Upper lobe of left lung (tissue), 6 donors: ENCODE results near the gene PTGIS. TPM values are rescaled to one million over a fixed set of nuclear protein-coding genes. Genes with fewer than 3 reads are reported as not detected.

Experiments
- ATAC-seq, 2 donors: fragments of 200-7000 bp; cut with Tn5 transposase; one replicate each; pipeline ENCODE4 v1.9.1; 2022; ENCODE audit warnings: mild to moderate bottlenecking in 2 of 2, moderate library complexity in 2 of 2; ENCODE audit not compliant: low FRiP score in 2 of 2
- DNase-seq, 2 donors: peaks; one replicate each; pipeline ENCODE4 v3.0.0-alpha.2; 2019 to 2020
- H3K27ac ChIP-seq, 4 donors: fragments of 200-600 bp; sonication (generic); one replicate each; pipeline ENCODE4 v1.5.1; 2016 to 2019
- H3K27me3 ChIP-seq, 4 donors: fragments of 200-600 bp; sonication (generic); one replicate each; pipeline ENCODE4 v1.5.1; 2017 to 2019
- H3K36me3 ChIP-seq, 4 donors: fragments of 200-600 bp; sonication (generic); one replicate each; pipeline ENCODE4 v1.5.1; 2016 to 2019
- H3K4me1 ChIP-seq, 4 donors: fragments of 200-600 bp; sonication (generic); one replicate each; pipeline ENCODE4 v1.5.1; 2018 to 2019
- H3K4me3 ChIP-seq, 4 donors: fragments of 200-600 bp; sonication (generic); one replicate each; pipeline ENCODE4 v1.5.1; 2017 to 2019; ENCODE audit warnings: mild to moderate bottlenecking in 2 of 4, moderate library complexity in 1 of 4
- H3K9me3 ChIP-seq, 4 donors: fragments of 200-600 bp; sonication (generic); one replicate each; pipeline ENCODE4 v1.5.1; 2018 to 2019
- CTCF ChIP-seq, 6 experiments: fragments of 450-650 bp in 4 of 6; fragments of 200-600 bp in 2 of 6; sonication (generic) in 2 of 6; IDR thresholded peaks; one replicate each; pipeline ENCODE4 v1.5.1; 2016 to 2019; ENCODE audit warnings: antibody characterized with exemption in 6 of 6
- EP300 ChIP-seq, 4 donors: sonication (generic); formaldehyde crosslinking; IDR thresholded peaks; one replicate each; pipeline ENCODE4 v1.5.1; 2017; ENCODE audit warnings: antibody characterized with exemption in 4 of 4, control low read depth in 2 of 4
- POLR2A ChIP-seq, 4 donors: fragments of 450-650 bp; IDR thresholded peaks; one replicate each; pipeline ENCODE4 v1.5.1; 2016 to 2017; ENCODE audit warnings: antibody characterized with exemption in 4 of 4, mild to moderate bottlenecking in 2 of 4
- POLR2AphosphoS5 ChIP-seq, 2 donors: sonication (generic); formaldehyde crosslinking; IDR thresholded peaks; one replicate each; pipeline ENCODE4 v1.5.1; 2017; ENCODE audit warnings: antibody characterized with exemption in 2 of 2
- WGBS, 2 donors: methylation state at CpG; one replicate each; pipeline ENCODE4 v1.1.5; 2017 to 2018; 5-methylcytosine and 5-hydroxymethylcytosine counted together
- total RNA-seq, 6 donors: library from RNA; depleted of rRNA in 4 of 6; stranded (reverse); fragments of >200 nt in 4 of 6; gene quantifications; one replicate each; pipeline versions ENCODE4 v1.1.0 to v1.2.1, GENCODE V29; 2016 to 2021
- donor health status: DM: no; HTN: no; CAD: no; lungs with moderate emphysema.
- donor health status: DM: no; HTN: yes; CAD: no; lungs with severe emphysema.

PTGIS gene
- total RNA-seq, 6 donors from 2014 or later, result 8.2 to 71.4 (median 18.4) TPM

DNA sequence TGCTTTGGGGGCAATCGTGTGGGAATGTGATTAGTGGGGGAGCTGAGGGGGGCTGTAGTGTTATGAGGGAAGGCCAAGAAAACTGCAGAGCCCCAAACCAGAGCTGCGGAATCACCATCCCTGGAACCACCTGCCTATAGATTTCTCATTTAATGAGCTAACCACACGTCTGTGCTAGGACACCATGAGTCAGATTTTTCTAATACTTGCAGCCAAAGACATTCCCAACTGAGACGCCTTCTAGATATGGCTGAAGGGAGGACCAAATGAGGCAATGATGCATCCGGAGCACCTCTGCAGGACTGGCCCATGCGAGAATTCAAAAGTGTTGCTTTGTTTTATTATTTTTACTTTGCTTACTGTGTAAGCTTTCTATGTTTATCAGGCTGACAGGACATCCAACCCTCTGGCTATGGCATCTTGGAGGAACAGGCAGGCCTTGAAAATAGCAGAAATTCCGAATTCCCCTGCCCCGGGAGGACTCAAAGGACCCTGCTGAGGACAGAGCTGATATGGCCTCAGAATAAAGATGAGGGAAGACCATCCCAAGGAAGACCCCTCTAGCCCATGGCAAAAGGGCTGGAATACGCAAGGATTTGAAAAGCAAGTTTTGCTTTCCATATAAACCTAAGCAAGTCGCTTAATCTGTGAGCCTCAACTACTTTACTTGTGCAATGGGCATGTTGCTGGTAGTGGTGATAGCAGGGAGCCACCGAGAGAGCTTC, 3.1 kb upstream of the PTGIS start:
- Histone ChIP-seq H3K4me3 (no peak overlapping the region), H3K27me3 (peaks cover 0 to 19% (median 8%) of the 10 kb centered on the region in 4 donors), H3K4me1 (peaks cover 4 to 15% (median 5%) of the 10 kb centered on the region in 4 donors), H3K27ac (no peak overlapping the region), H3K36me3 (no peaks in the 10 kb centered on the region), H3K9me3 (no peaks in the 10 kb centered on the region)
- WGBS, 2 donors, result 79 to 83% methylated on average over 11 of the region's 11 CpGs
- no peak for TF ChIP-seq POLR2AphosphoS5 (IDR thresholded peaks at IDR 0.05)
- no peak for TF ChIP-seq CTCF (IDR thresholded peaks at IDR 0.05)
- no peak for TF ChIP-seq POLR2A (IDR thresholded peaks at IDR 0.05)
- no peak for TF ChIP-seq EP300 (IDR thresholded peaks at IDR 0.05)
- ATAC-seq (peak in 1 of 2 donors; percentile 30), DNase-seq (no peak)

DNA sequence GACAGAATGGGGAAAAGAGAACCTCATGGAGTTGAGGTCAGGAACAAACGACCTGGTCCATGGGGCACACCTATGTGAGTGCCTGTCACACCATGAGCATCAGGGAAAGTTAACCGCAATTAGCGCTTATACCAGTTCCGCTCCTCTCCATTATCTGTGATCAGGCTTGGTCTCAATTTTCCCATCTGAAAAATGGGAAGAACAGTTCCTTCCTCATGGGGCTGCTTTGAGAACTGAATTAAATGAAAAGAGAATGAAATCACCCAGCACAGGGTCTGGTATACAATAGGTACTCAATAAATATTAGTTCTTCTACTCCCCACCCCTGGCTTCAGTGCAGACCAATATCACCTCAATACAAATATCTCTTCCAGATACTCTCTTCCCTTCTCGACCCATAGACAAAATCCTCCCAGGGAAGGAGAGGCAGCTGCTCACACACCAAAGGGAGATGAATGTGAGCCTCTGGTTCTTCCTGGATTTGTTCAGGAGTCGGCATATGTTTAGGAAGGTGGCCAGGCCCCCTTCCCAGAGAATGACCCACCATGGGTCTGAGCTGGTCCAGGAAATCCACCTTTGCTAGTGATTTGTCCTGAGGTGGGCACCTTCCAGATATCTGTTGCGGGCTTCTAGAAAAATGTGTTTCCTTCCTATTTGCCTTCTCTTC, 2.4 kb upstream of the PTGIS start:
- Histone ChIP-seq H3K4me1 (peaks cover 4 to 15% (median 5%) of the 10 kb centered on the region in 4 donors), H3K36me3 (no peaks in the 10 kb centered on the region), H3K4me3 (no peak overlapping the region), H3K9me3 (no peaks in the 10 kb centered on the region), H3K27me3 (peaks cover 0 to 19% (median 8%) of the 10 kb centered on the region in 4 donors), H3K27ac (no peak overlapping the region)
- no peak for TF ChIP-seq EP300 (IDR thresholded peaks at IDR 0.05)
- TF ChIP-seq POLR2AphosphoS5 (IDR thresholded peaks at IDR 0.05), result no peak
- TF ChIP-seq CTCF (IDR thresholded peaks at IDR 0.05), result no peak
- no peak for TF ChIP-seq POLR2A (IDR thresholded peaks at IDR 0.05)
- ATAC-seq (no peak), DNase-seq (no peak)
- 84 to 88% methylated on average over 7 of the region's 7 CpGs for WGBS, 2 donors

- peak overlapping the region in 1 of 4 donors; percentile 16 for H3K27ac ChIP-seq
- TF ChIP-seq POLR2A (IDR thresholded peaks at IDR 0.05) (no peak), EP300 (IDR thresholded peaks at IDR 0.05) (no peak), CTCF (IDR thresholded peaks at IDR 0.05) (no peak), POLR2AphosphoS5 (IDR thresholded peaks at IDR 0.05) (no peak)
- no peaks in the 10 kb centered on the region for H3K9me3 ChIP-seq
- H3K27me3 ChIP-seq, result peaks cover 0 to 19% (median 8%) of the 10 kb centered on the region in 4 donors
- ATAC-seq, result no peak
- WGBS, 2 donors, result 75 to 79% methylated on average over 10 of the region's 10 CpGs
- DNase-seq, result no peak
- H3K4me1 ChIP-seq, result peaks cover 4 to 15% (median 5%) of the 10 kb centered on the region in 4 donors
- H3K36me3 ChIP-seq, result no peaks in the 10 kb centered on the region
- no peak overlapping the region for H3K4me3 ChIP-seq
Observed at GRCh38 chr20:49569411-49570115, 1.6 kb upstream of the PTGIS start.

GRCh38 chr20:49568278-49569151, 578 bp upstream of the PTGIS start:
- Histone ChIP-seq H3K27me3 (peaks cover 0 to 19% (median 8%) of the 10 kb centered on the region in 4 donors), H3K36me3 (no peaks in the 10 kb centered on the region), H3K4me3 (peak overlapping the region in 3 of 4 donors; percentile 33 to 47 (median 43)), H3K27ac (peak overlapping the region in 3 of 4 donors; percentile 19 to 70 (median 49)), H3K9me3 (no peaks in the 10 kb centered on the region), H3K4me1 (peaks cover 4 to 15% (median 5%) of the 10 kb centered on the region in 4 donors)
- 33 to 34% methylated on average over 11 to 14 of the region's 18 CpGs for WGBS, 2 donors
- no peak for TF ChIP-seq POLR2A (IDR thresholded peaks at IDR 0.05)
- no peak for DNase-seq
- peak in 1 of 2 donors; percentile 42 for ATAC-seq
